GM18858 (cell line): ENCODE results near the gene PRR36.
"Not testable (repeated sequence)": the region's sequence is repeated elsewhere in the genome, so short reads cannot be mapped to it uniquely, and the experiment has no call there.

Experiments
- ATAC-seq: cut with Tn5 transposase; IDR thresholded peaks from one replicate; pipeline ENCODE4 v1.9.1; 2021; ENCODE audit not compliant: unreplicated experiment

PRR36 gene

GRCh38 chr19:7874076-7874896 lies at the start of gene PRR36:
Gene PRR36 (minus strand): TSS chr19:7874390. CDS start chr19:7873689, 701 bp downstream.
- no peak for ATAC-seq

DNA sequence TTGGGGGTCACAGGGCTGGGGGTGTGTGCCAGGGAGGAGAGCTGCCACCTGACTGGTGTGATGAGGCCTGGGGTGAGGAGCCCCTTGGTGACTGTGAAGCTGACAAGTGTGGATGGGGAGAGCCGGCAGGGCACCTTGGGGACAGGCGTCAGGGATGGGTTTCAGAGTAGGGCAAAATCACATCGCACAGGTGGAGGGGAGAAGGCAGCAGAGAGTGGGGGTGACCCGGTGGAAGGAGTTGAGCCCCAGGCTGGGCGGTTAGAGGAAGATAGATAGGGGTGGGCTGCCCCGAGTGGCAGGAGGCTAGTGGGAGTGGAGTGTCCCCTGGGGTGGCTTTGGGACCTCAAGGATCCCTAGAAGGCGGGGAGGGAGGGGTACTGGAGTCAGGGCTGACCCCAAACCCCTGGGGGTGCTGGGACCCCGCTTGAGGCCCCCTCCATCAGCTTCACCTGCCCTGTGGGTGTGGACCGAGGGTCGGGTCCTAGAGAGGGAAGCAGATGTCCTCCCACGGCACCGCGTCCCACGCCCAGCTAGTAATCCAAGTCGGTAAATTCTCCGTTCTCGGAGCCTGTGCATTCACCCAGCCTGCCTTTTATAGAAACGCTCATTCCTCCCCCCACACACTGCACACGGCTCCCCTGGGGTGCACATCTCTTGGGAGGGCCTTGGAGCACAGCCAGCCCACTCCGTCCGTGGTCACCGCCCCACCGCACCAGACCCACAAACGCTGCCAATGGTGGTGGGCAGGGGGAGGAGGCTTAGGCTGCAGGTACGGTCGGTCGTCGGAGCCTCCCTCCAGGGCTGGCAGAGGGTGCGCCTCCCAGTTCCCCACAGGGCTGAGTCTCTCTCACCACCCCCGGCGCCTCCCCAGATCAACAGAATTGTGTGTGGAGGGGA lies 49.4 kb upstream of the PRR36 start:
- no peak for ATAC-seq

DNA sequence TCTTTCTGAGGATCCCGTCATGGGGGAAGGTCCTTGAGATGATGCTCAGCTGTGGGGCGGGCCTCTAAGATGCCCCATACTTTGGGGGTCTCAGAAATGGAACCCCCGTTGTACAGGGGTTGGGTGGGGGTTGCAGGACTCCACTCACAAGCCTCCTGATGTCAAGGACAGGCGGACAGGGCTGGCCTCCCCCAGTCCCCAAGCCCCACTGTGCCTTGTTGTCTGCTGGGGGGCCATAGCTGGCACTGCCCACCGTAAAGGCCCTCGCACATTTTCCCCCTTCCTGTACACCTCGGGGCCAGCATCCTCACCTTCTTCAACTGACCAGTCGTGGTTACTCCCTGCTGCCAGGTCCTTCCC lies 48.6 kb upstream of the PRR36 start:
- ATAC-seq, result no peak

GRCh38 chr19:7921967-7922835 lies 48.0 kb upstream of the PRR36 start:
- ATAC-seq, result no peak

- no peak for ATAC-seq
Observed at GRCh38 chr19:7921302-7921966, 47.2 kb upstream of the PRR36 start.

- ATAC-seq, result peak; percentile 29
Observed at GRCh38 chr19:7920519-7921301, 46.5 kb upstream of the PRR36 start.

- peak; percentile 66 for ATAC-seq
Observed at GRCh38 chr19:7919610-7920518, 45.7 kb upstream of the PRR36 start, which contains the start of gene SNAPC2. Gene SNAPC2 (plus strand): TSS chr19:7920338. CDS start chr19:7920367, 29 bp downstream.

GRCh38 chr19:7918615-7919421 lies 44.6 kb upstream of the PRR36 start:
- no peak for ATAC-seq

DNA sequence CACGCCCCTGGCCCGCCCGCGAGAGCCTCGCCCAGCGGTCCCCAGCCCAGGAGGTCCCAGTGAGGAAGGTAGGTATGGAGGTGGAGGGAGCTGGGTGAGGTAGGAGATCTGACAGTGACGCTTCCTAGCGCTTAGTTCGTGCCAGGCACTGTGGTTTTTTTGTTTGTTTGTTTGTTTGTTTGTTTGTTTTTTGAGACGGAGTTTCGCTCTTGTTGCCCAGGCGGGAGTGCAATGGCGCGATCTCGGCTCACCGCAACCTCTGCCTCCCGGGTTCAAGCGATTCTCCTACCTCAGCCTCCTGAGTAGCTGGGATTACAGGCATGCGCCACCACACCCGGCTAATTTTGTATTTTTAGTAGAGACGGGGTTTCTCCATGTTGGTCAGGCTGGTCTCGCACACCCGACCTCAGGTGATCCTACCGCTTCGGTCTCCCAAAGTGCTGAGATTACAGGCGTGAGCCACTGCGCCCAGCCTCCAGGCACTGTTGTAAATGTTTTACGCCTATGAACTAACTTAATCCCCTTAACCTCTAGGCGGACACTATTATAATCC lies 43.9 kb upstream of the PRR36 start:
- ATAC-seq, result not testable (repeated sequence)

- ATAC-seq, result no peak
Observed at GRCh38 chr19:7917267-7918061, 43.3 kb upstream of the PRR36 start.

DNA sequence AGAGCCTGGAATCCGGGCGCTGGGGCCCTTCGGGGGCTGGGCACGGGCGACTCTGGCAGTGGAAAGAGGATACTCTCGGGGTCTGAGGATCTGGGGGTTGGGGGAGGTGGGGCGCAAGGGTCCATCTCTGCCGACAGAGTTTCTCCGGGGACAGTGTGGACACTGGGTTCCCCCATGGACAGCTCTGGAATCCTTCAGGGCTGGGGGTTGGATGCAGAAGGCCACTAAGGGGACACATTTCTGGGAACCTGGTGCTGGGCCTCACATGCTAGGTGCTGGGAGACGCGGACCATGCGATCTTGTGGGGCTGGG lies 42.7 kb upstream of the PRR36 start:
- no peak for ATAC-seq

- no peak for ATAC-seq
Observed at GRCh38 chr19:7916103-7916954, 42.1 kb upstream of the PRR36 start.

DNA sequence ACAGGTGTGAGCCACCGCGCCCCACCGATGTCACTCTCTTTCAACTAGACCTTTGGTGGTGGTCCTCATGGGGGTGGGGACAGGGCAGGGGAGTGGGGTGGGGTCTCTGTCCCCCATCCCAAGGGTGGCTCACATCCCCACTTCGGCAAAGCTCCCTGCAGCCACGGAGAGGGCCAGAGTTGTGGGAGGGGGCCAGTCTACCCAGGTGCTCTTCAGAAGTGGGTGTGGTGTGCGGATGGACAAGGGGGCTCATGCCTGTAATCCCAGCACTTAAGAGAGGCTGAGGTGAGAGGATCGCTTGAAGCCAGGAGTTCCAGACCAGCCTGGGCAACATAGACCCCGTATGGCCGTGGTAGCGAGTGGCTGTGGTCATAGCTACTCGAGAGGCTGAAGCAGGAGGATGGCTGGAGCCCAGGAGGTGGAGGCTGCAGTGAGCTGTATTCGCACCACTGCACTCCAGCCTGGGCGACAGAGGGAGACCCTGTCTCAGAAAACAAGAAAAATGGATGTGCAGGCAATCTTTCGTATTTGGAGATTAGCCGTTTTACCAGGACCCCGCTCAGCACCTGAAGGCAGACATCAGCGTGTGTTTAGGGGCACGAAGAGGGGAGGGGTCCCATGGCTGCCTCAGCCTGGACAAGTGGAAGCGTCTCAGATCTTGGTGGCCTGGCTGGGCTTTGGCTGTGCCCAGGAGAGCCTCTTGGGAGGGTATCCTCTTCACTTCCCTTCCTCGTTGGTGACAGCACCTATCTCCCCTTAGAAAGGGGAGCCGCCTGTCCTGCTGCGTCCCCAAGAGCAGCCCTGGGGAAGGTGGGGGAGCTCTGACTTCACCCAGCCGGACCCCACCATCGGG lies 41.3 kb upstream of the PRR36 start:
- no peak for ATAC-seq

DNA sequence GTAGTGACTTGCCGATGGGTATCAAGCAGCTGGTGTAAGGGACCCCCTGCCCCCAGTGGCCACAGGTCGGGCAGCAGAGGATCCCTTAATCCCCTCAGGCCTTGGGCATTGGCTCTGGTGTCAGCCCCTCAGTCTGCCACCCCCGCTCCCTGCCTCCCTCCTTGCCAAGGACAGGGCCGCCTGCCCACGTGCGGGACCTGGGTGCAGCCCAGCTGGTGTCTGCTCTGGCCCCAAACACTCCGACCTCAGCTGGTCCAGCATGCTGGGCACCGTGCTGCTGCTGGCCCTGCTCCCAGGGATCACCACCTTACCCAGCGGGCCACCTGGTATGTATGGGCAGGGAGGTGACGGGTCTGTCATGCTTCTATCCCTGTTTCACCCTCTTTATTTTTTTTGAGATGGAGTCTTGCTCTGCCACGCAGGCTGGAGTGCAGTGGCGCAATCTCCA lies 40.4 kb upstream of the PRR36 start, which contains the start of gene TGFBR3L:
TGFBR3L (plus strand) TSS at position 233 of the 448 bp plus-strand sequence.
- ATAC-seq, result no peak

DNA sequence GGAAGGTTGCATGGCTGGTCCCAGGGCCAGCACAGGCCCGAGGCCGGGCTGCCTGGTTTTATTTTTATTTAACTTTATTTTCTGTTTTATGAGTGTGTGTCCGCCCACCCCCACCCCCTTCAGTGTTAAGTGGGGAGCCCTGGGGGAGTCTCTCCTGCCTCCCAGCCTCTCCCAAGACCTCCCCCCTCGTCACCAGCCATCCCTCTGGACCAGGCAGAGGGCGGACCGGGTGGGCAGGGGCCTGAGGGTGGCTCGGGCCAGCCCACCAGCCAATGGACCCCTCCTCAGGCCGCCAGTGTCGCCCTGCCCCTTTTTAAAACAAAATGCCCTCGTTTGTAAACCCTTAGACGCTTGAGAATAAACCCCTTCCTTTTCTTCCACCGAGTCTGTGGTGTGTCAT lies 39.9 kb upstream of the PRR36 start:
- ATAC-seq, result no peak
